Thyroid gland (tissue), 4 donors: ENCODE measurements around the gene PCDHGA1.

Source experiments
- CTCF ChIP-seq, 6 experiments: fragments of 200-600 bp in 3 of 6; fragments of 450-650 bp in 3 of 6; sonication (generic) in 3 of 6; IDR thresholded peaks; one replicate each; pipeline ENCODE4 v1.5.1; 2016 to 2019; ENCODE audit warnings: antibody characterized with exemption in 6 of 6, mild to moderate bottlenecking in 2 of 6, inconsistent platforms in 1 of 6, moderate library complexity in 1 of 6
- POLR2A ChIP-seq, 2 donors: fragments of 450-650 bp; IDR thresholded peaks; one replicate each; pipeline ENCODE4 v1.6.1; 2017; ENCODE audit warnings: antibody characterized with exemption in 2 of 2, mild to moderate bottlenecking in 2 of 2, moderate library complexity in 1 of 2

GRCh38 chr5:141434006-141434405 lies 103.7 kb downstream of the PCDHGA1 start:
- no peak for TF ChIP-seq POLR2A (IDR thresholded peaks at IDR 0.05)
- no peak for TF ChIP-seq CTCF (IDR thresholded peaks at IDR 0.05)
